ENCODE results near the gene KCNQ1. TPM values are rescaled to one million over a fixed set of nuclear protein-coding genes. Genes with fewer than 3 reads are reported as not detected.
A peak's percentile ranks its signal among the peaks of the same experiment; 100 is the strongest.

KCNQ1 gene
- total and polyA plus RNA-seq, 2 donors = 6.3 to 9.1 TPM

DNA sequence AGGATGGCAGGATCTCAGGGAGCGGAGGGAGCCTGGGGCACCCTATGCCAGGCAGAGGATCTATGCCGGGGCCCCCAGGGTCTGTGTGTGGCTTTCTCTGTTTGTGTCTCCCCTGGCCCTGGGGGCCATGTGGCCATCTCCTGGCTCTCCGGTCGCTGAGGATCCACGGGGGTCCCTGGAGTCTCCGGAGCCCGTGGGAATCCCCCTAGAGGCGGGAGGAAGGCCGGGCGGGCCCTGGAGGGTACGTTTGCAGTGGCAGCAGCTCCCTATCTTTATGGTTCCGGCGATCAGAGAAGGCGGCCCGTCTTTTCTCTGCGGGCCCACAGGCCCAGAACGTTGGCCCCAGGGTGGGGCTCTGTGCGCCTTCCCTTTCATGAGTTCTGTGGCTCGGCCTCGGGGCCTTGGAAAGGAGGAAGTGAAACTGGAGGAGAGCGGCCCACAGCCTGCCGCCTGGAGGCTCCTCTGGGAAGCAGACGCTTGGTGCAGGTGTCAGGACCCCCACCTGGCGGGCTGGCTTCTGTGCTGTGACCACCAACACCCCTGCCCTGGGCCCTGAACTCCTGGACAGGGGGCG, 82.1 kb downstream of the KCNQ1 start:
- no peak overlapping the region for H3K4me3 ChIP-seq (ENCODE audit: low read depth, low read length)
- 53% methylated on average over 25 of the region's 25 CpGs for WGBS
- no peak for DNase-seq (ENCODE audit: extremely low spot score)
- H3K4me1 ChIP-seq (ENCODE audit: insufficient read depth) = no peaks in the 10 kb centered on the region
- no peak overlapping the region for H3K27ac ChIP-seq (ENCODE audit: low read depth)
- no peaks in the 10 kb centered on the region for H3K36me3 ChIP-seq (ENCODE audit: insufficient read depth)

DNA sequence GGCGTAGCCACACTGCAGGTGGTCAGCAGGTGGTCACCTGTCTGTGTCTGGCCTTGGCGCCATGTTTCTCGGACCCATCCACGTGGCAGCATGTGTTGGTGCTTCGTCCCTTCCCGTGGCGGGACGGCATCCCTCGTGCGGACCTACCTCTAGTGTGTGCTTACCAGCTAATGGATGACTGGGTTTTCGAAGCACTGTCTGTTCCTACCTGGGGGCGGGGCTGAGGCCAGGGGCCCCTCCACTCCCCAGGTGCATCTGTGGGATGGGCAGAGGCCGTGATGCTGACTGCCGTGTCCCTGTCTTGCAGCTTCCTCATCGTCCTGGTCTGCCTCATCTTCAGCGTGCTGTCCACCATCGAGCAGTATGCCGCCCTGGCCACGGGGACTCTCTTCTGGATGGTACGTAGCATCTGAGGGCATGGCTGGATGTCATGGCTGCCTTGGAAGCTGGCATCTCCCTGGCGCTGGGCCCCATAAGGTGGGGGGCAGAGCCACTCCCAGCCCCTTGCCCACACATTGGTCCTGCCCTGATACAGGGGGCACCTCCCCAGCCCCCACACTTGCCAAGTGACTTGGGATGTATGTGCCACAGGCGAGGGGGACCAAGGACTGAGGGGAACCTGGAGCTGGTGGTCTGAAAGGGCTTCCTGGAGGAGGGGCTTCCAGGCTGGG, 82.9 kb downstream of the KCNQ1 start:
- Histone ChIP-seq H3K4me3 (ENCODE audit: low read depth, low read length) (no peak overlapping the region), H3K4me1 (ENCODE audit: insufficient read depth) (no peaks in the 10 kb centered on the region), H3K36me3 (ENCODE audit: insufficient read depth) (no peaks in the 10 kb centered on the region), H3K27ac (ENCODE audit: low read depth) (no peak overlapping the region)
- 94% methylated on average over 22 of the region's 22 CpGs for WGBS
- no peak for DNase-seq (ENCODE audit: extremely low spot score)

DNA sequence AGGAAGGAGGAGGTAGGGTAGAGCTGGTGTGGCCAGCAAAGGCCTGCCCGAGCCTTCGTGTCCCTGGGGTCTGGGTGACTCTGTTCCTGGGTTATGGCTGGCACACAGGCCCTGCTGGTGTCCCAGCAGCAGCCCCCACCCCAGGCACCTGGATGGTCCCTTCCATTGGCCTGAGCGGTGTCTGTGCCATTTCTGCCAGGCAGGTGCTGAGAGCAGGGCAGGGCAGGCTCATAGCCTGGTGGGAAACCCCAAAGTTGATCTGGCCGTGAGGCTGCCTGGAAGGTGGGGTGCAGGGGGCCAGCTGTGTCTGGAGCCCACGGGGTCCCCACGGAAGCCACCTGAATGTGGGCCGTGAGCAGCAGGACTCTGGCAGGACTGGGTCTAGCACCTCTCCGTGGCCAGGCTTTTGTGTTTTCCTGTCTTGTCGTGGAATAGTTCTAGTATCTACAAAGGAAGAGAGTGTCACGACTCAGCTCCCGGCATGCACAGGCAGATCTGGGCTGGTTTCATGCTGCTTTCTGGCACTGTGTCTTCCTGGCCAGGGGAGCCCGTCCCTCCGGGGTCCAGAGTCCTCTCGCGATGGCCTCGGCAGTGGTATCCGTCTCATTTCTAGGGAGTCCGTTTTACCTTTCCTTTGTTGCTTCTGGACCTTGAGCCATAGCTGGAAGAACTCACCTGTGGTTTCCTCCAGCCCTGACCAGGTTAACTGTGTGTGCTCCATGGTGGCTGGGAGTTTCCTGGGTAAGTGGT, 83.7 kb downstream of the KCNQ1 start:
- Histone ChIP-seq H3K27ac (ENCODE audit: low read depth) (no peak overlapping the region), H3K4me3 (ENCODE audit: low read depth, low read length) (no peak overlapping the region), H3K36me3 (ENCODE audit: insufficient read depth) (no peaks in the 10 kb centered on the region), H3K4me1 (ENCODE audit: insufficient read depth) (no peaks in the 10 kb centered on the region)
- no peak for DNase-seq (ENCODE audit: extremely low spot score)
- 80% methylated on average over 18 of the region's 18 CpGs for WGBS

DNA sequence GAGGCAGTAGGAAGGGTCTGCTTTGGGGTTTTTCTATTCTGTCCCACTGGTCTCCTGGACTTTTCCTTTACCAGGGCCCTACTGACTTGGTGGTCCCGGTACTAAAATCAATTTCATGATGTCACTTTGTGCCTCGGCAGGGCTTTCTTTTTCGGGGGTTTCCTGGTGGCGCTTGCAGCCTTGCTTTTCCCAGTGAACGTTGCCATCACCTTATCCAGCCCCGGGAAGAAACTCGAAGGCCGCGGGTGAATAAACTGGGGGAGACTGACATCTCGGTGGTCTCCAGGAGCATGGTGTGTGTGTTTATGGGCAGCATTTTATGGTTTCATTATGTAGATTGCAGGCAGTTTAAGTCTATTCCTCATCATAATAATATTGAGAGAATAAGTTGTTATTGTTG, 84.4 kb downstream of the KCNQ1 start:
- WGBS = 84% methylated on average over 10 of the region's 10 CpGs
- H3K4me3 ChIP-seq (ENCODE audit: low read depth, low read length) = no peak overlapping the region
- DNase-seq (ENCODE audit: extremely low spot score) = no peak
- H3K36me3 ChIP-seq (ENCODE audit: insufficient read depth) = no peaks in the 10 kb centered on the region
- no peak overlapping the region for H3K27ac ChIP-seq (ENCODE audit: low read depth)
- H3K4me1 ChIP-seq (ENCODE audit: insufficient read depth) = no peaks in the 10 kb centered on the region

DNA sequence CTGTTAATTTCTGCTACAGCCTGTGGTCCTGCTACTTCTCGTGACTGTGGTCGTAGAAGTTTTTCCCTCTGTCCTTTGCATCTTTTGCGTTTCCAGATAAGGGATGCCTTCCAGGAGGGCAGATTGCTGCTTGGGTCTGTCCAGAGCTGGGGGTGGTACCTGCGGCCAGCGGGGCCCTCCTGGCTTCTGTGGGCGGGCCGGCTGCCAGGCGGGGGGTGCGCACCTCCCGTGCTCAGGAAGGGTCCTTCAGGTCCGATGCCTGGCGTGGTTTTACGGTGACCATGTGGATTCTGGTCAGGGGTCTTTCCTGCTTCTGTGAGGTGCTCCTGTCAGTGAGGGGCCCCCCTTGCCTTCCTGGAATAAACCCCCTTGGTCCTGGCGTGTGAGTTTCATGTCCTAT, 84.8 kb downstream of the KCNQ1 start:
- Histone ChIP-seq H3K36me3 (ENCODE audit: insufficient read depth) (no peaks in the 10 kb centered on the region), H3K4me1 (ENCODE audit: insufficient read depth) (no peaks in the 10 kb centered on the region), H3K4me3 (ENCODE audit: low read depth, low read length) (no peak overlapping the region), H3K27ac (ENCODE audit: low read depth) (no peak overlapping the region)
- WGBS = 83% methylated on average over 14 of the region's 14 CpGs
- DNase-seq (ENCODE audit: extremely low spot score) = no peak

DNA sequence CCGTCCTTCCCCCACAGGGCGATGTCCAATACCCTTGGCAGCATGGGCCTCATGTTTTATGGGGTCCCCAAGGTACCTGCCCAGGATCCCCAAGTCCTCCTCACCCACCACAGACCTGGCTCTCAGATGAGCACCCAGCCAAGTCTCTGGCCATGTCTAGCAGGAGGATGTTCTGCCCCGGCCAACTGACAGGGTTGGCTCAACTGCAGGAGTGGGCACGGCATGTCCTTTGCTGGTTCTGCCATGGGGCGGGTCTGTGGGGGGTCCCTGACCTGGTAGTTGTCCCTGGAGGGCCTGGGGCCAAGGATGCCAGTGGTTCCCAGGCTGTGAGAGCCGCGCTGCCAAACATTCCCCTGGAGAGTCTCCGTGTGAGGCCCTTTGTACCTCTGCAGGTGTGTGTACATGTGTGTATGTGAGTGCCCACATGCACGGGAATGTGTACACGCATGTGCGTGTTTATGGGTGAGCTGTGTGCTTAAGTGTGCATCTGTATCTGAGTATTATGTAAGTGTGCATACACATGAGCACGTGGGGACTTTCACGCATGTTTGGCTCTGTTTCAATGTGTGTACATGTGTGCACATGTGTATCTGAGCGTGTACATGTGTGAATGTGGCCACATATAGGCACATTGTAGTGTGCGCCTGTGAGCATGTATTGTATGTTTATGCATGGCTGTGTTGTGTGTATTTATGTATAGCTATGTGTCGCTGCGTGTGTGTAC, 85.5 kb downstream of the KCNQ1 start:
- Histone ChIP-seq H3K27ac (ENCODE audit: low read depth) (no peak overlapping the region), H3K36me3 (ENCODE audit: insufficient read depth) (no peaks in the 10 kb centered on the region), H3K4me1 (ENCODE audit: insufficient read depth) (no peaks in the 10 kb centered on the region), H3K4me3 (ENCODE audit: low read depth, low read length) (no peak overlapping the region)
- 88% methylated on average over 17 of the region's 17 CpGs for WGBS
- no peak for DNase-seq (ENCODE audit: extremely low spot score)

DNA sequence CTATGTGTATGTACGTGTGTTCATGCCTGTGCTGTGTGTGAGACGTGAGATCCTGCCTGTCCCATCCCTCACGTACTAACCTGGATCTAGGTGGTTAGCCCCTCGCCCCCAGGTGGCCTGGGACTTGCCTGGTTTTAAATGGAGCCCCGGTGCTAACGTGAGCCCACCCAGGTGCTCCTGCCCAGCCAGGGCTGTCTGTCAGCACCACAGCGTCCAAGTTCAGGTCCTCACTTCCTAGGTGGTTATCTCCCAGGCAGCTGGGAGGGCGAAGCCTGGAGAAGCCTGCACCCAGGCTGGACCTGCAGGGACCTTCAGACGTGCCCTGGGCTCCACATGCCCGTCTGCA, 86.0 kb downstream of the KCNQ1 start:
- Histone ChIP-seq H3K36me3 (ENCODE audit: insufficient read depth) (no peaks in the 10 kb centered on the region), H3K4me1 (ENCODE audit: insufficient read depth) (no peaks in the 10 kb centered on the region), H3K4me3 (ENCODE audit: low read depth, low read length) (no peak overlapping the region), H3K27ac (ENCODE audit: low read depth) (no peak overlapping the region)
- 80% methylated on average over 10 of the region's 10 CpGs for WGBS
- no peak for DNase-seq (ENCODE audit: extremely low spot score)

DNA sequence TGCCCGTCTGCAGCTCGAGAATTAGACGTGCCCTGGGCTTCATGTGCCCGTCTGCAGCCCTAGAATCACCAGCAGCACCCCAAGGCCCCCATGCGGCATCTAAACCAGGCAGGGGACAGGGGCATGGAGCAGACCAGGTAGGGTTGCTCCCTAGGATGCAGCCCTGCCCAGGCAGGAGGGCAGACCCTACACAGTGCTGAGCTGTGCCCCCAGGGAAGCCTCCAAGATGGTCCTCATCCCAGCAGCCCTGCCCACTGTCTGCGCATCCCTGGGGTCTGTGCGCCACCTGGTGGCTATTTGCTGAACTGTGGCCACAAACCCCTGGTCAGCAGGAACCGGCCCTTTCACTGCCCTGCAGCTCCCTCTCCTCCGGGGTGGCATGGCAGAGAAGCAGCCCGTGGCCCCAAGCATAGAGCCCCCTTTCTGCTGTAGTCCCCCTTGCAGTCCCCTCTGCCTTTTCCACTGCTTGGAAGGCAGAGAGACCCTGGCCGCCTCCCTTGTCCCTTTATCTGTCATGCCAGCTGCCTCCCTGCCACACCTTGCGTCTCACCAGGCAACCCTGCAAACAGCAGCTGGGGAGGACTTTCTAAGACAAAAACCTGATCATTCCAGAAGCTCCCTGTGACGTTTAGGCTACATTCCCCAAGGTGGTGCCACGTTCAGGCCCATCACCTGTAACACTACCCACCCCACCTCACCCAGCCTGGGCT, 86.6 kb downstream of the KCNQ1 start:
- Histone ChIP-seq H3K4me3 (ENCODE audit: low read depth, low read length) (no peak overlapping the region), H3K4me1 (ENCODE audit: insufficient read depth) (no peaks in the 10 kb centered on the region), H3K27ac (ENCODE audit: low read depth) (no peak overlapping the region), H3K36me3 (ENCODE audit: insufficient read depth) (no peaks in the 10 kb centered on the region)
- WGBS = 45% methylated on average over 14 of the region's 14 CpGs
- no peak for DNase-seq (ENCODE audit: extremely low spot score)

DNA sequence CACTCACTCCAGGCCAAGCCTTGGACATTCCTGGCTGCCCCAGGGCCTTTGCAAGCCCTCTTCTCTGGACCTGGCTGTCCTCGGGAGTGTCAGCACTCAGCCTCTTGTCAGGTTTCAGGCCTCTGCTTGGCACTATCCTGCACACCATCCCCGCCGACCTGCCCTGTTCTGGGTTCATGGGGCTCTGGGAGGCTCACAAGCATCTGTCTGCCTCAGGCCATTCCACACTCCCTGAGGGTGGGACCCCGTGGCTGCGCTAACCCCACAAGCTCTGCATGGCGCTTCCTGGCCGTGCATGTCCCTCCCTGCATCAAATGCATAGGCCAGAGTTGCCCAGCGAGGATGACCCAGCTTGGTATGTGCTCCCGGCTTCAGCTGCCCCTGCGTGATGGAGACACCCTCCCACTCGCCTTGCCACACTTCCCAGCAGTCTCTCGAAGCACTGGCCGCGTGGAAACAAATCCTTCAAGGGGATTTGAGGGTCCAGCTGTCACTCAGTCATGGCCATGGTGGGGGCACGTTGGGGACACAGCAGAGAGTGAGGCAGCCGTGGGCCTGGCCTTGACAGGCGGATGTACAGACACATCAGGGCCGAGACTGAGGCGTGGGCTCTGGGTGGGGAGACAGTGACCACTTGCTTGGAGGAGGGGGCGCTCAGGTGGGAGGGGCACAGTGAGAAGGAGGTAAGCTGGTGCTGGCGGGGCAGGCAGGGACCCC, 87.3 kb downstream of the KCNQ1 start:
- H3K27ac ChIP-seq (ENCODE audit: low read depth) = no peak overlapping the region
- H3K4me1 ChIP-seq (ENCODE audit: insufficient read depth) = no peaks in the 10 kb centered on the region
- H3K36me3 ChIP-seq (ENCODE audit: insufficient read depth) = no peaks in the 10 kb centered on the region
- 84% methylated on average over 21 of the region's 21 CpGs for WGBS
- DNase-seq (ENCODE audit: extremely low spot score) = no peak
- no peak overlapping the region for H3K4me3 ChIP-seq (ENCODE audit: low read depth, low read length)

DNA sequence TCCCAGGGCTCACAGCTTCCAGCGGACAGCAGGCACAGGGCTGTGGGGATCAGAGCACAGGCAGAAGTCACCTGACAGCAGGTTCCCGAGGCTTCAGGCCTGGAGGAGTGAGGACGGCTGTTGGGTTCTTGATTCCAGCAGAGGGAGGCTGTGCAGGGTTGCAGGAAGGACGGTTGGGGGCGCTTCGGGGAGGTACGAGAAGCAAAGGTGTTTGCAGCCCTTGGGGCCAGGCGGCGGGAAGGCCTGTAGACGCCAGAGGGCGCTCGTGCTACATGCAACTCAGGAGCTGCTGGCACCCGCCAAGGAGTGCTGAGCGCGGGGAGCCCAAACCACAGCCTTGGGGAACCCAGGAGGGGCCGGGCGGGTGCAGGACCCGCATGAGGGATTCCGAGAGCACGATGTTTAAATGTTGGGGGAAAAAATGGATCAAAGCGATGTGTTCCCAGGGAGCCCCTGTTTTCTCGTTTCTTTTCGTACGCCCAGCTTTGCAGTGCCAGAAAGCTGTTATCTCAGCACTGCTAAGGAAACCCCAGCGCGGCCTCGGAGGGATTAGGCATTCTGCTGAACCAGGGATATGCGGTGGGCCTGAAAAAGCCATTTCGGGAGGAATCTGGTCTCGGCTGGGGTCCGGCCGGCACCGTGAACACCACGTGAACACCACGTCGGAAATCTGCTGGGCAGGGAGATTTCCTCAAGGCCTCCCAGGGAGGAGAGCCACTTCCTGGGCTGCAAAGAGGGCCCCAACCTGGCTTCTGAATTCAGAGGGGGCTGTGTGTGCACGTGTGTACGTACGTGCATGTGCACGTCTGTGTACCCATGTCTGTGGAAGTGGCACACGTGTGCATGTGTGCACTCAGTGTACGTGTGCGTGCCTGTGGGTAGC, 88.1 kb downstream of the KCNQ1 start:
- peak; percentile 71 for DNase-seq (ENCODE audit: extremely low spot score)
- no peak overlapping the region for H3K27ac ChIP-seq (ENCODE audit: low read depth)
- WGBS = 15% methylated on average over 43 of the region's 43 CpGs
- no peak overlapping the region for H3K4me3 ChIP-seq (ENCODE audit: low read depth, low read length)
- no peaks in the 10 kb centered on the region for H3K36me3 ChIP-seq (ENCODE audit: insufficient read depth)
- H3K4me1 ChIP-seq (ENCODE audit: insufficient read depth) = no peaks in the 10 kb centered on the region

DNA sequence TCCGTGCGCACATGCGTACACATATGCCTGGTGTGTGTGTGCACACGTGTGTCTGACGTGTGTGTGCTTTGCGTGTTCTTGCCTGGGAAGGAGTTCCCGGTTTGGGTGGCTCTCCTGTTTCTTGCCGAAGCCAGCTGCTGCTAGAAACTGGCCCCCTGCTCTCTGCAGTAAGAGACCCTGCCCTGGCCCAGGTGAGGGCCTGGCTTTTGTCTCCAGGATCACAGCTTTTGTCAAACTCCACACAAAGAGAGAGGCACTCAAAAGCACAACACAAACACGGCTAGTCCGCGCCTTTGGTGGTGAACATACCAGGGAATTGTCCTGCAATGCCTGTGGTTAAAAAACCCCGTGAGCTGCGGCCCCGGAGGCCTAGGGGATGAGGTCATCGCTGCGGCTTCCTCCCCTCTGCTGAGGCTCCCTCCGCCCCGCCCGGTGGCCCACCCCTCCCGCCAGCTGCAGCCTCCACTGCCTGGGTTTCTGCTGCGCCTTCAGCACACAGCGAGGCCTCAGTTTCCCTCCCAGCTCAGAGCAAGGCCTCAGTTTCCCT, 88.9 kb downstream of the KCNQ1 start:
- no peaks in the 10 kb centered on the region for H3K36me3 ChIP-seq (ENCODE audit: insufficient read depth)
- WGBS = 36% methylated on average over 22 of the region's 22 CpGs
- no peak overlapping the region for H3K27ac ChIP-seq (ENCODE audit: low read depth)
- no peak overlapping the region for H3K4me3 ChIP-seq (ENCODE audit: low read depth, low read length)
- no peaks in the 10 kb centered on the region for H3K4me1 ChIP-seq (ENCODE audit: insufficient read depth)
- peak; percentile 68 for DNase-seq (ENCODE audit: extremely low spot score)

Measured in urinary bladder (tissue), 4 donors.